Endothelial cell of umbilical vein (primary cell): Measurements from ENCODE around the gene TBC1D25. TPM values are rescaled to one million over a fixed set of nuclear protein-coding genes. Genes with fewer than 3 reads are reported as not detected.

ENCODE experiments used
- BruUV-seq: library from RNA; stranded (reverse); fragments of 400-500 nt; replicated peaks from 2 replicates; lab custom pipeline; 2021; lab: Mats Ljungman, UMichigan
- CTCF ChIA-PET: fragments of 300-600, 350-600 bp; sonication (Branson Sonifier 250); formaldehyde crosslinking; loops from one replicate; lab custom pipeline; 2021; ENCODE audit warnings: antibody characterized with exemption, inconsistent platforms; lab: Charles Lee
- POLR2A ChIA-PET: fragments of 300-600, 350-600 bp; sonication (Branson Sonifier 250); formaldehyde crosslinking; loops from one replicate; lab custom pipeline; 2021; ENCODE audit warnings: antibody characterized with exemption, inconsistent platforms; lab: Charles Lee
- DNase-seq: peaks from one replicate; pipeline ENCODE4 v3.0.0-alpha.2; 2011; ENCODE audit warnings: low read depth, low spot score
- FAIRE-seq: peaks from 2 replicates; lab custom pipeline; 2011; peaks lifted over from hg19 to GRCh38; lab: Jason Lieb, UNC
- H2AFZ ChIP-seq: 2 replicates; pipeline ENCODE4 v1.6.0; 2012; ENCODE audit warnings: low read depth, low read length, control low read depth, inconsistent platforms
- H3K27ac ChIP-seq: 2 replicates; pipeline ENCODE4 v1.5.1; 2011; ENCODE audit warnings: low read depth, mild to moderate bottlenecking, control low read depth, low read length, moderate library complexity; ENCODE audit not compliant: insufficient read depth
- H3K27me3 ChIP-seq, 2 experiments: 2 replicates each; pipeline versions ENCODE4 v1.6.0 to v1.6.1; 2011; ENCODE audit warnings: low read length in 2 of 2, mixed read lengths in 1 of 2; ENCODE audit not compliant: control insufficient read depth in 2 of 2, insufficient read depth in 2 of 2
- H3K36me3 ChIP-seq, 2 experiments: 2 replicates in 1 of 2; 3 replicates in 1 of 2; pipeline ENCODE4 v1.5.1; 2011; ENCODE audit warnings: low read length in 2 of 2, mild to moderate bottlenecking in 1 of 2, moderate library complexity in 1 of 2; ENCODE audit not compliant: control insufficient read depth in 2 of 2, insufficient read depth in 2 of 2; ENCODE audit errors: extremely low read depth in 1 of 2
- H3K4me1 ChIP-seq: 3 replicates; pipeline ENCODE4 v1.5.1; 2011; ENCODE audit warnings: mild to moderate bottlenecking, low read length; ENCODE audit not compliant: control insufficient read depth, insufficient read depth; ENCODE audit errors: extremely low read depth
- H3K4me2 ChIP-seq: 2 replicates; pipeline ENCODE4 v1.6.1; 2011; ENCODE audit warnings: low read length, control low read depth, mixed read lengths; ENCODE audit not compliant: insufficient read depth
- H3K4me3 ChIP-seq, 3 experiments: fragments of 200-600 bp in 1 of 3; sonication (generic), shearing (Covaris generic) in 1 of 3; replicated peaks in 1 of 3; 2 replicates each; pipeline ENCODE4 v1.5.1; 2011 to 2016; ENCODE audit warnings: control low read depth in 3 of 3, low read length in 3 of 3, mild to moderate bottlenecking in 2 of 3, inconsistent platforms in 1 of 3, low read depth in 1 of 3, moderate library complexity in 1 of 3; ENCODE audit not compliant: insufficient read depth in 1 of 3
- H3K79me2 ChIP-seq: 2 replicates; pipeline ENCODE4 v1.6.0; 2012; ENCODE audit warnings: low read length, inconsistent platforms; ENCODE audit not compliant: control insufficient read depth, insufficient read depth
- H3K9ac ChIP-seq: replicated peaks from 2 replicates; pipeline ENCODE3; 2011; ENCODE audit warnings: low read length, control low read depth; ENCODE audit not compliant: insufficient read depth; ENCODE audit errors: extremely low read depth
- H3K9me1 ChIP-seq: replicated peaks from 3 replicates; pipeline ENCODE4 v1.6.0; 2011; ENCODE audit warnings: mild to moderate bottlenecking, low read length; ENCODE audit not compliant: control insufficient read depth, insufficient read depth; ENCODE audit errors: extremely low read depth
- H3K9me3 ChIP-seq: replicated peaks from 2 replicates; pipeline ENCODE4 v1.5.1; 2012; ENCODE audit warnings: low read length, inconsistent platforms; ENCODE audit not compliant: control insufficient read depth, insufficient read depth
- H4K20me1 ChIP-seq: replicated peaks from 2 replicates; pipeline ENCODE3; 2011; ENCODE audit warnings: mild to moderate bottlenecking, low read length; ENCODE audit not compliant: control insufficient read depth, insufficient read depth; ENCODE audit errors: extremely low read depth
- EZH2 ChIP-seq: IDR thresholded peaks from 2 replicates; pipeline ENCODE4 v1.6.1; 2012; ENCODE audit warnings: borderline replicate concordance, low read depth, mild to moderate bottlenecking, moderate library complexity, low read length, inconsistent platforms; ENCODE audit not compliant: severe bottlenecking
- FOS ChIP-seq: IDR thresholded peaks from 2 replicates; pipeline ENCODE4 v1.6.1; 2011; ENCODE audit warnings: mild to moderate bottlenecking, low read length, moderate library complexity, borderline replicate concordance; ENCODE audit not compliant: insufficient read depth
- GATA2 ChIP-seq: IDR thresholded peaks from 2 replicates; pipeline ENCODE4 v1.7.0; 2011; ENCODE audit warnings: low read depth, mild to moderate bottlenecking, moderate library complexity, mixed read lengths, low read length; ENCODE audit not compliant: insufficient read length, insufficient read depth
- JUN ChIP-seq: IDR thresholded peaks from 2 replicates; pipeline ENCODE4 v1.6.1; 2011; ENCODE audit warnings: borderline replicate concordance, low read depth; ENCODE audit not compliant: insufficient read length, insufficient read depth
- MAX ChIP-seq: IDR thresholded peaks from 2 replicates; pipeline ENCODE4 v1.6.1; 2011; ENCODE audit not compliant: insufficient read depth, insufficient read length
- MYC ChIP-seq: IDR thresholded peaks from one replicate; pipeline ENCODE4 v1.6.1; 2011; ENCODE audit warnings: mild to moderate bottlenecking, low read depth, low read length
- POLR2A ChIP-seq: IDR thresholded peaks from 2 replicates; pipeline ENCODE4 v1.6.1; 2012; ENCODE audit warnings: low read depth, mild to moderate bottlenecking, control low read depth, low read length
- POLR2AphosphoS5 ChIP-seq: IDR thresholded peaks from 2 replicates; pipeline ENCODE4 v1.6.1; 2012; ENCODE audit warnings: low read depth, mild to moderate bottlenecking, control low read depth, low read length, moderate library complexity; ENCODE audit not compliant: insufficient read depth
- dilution Hi-C: fragments of 300-500 bp; cut with MboI; formaldehyde crosslinking; loops from one replicate; pipeline ENCODE4 v1.15.0; 2019; ENCODE audit warnings: low sequenced_read_pairs; ENCODE audit not compliant: extremely low pct_ligation_motif_present
- intact Hi-C: fragments of 100-400 bp; cut with micrococcal nuclease; formaldehyde crosslinking; loops from one replicate; pipeline ENCODE4 v1.10.0; 2022
- polyA plus RNA-seq, 4 experiments: library from polyadenylated mRNA; depleted of rRNA in 3 of 4; stranded (reverse) in 3 of 4; unstranded in 1 of 4; fragments of >200 nt; gene quantifications; 2 replicates each; pipeline versions ENCODE4 v1.2.1 to v1.2.3, GENCODE V29; 2011 to 2012; ENCODE audit warnings: missing spikeins in 1 of 4
- total RNA-seq: library from RNA; stranded (reverse); gene quantifications from 2 replicates; pipeline ENCODE4 v1.2.3, GENCODE V29; 2021
- TF ChIP-seq, protein P1 (sequence below), 2 donors: IDR thresholded peaks; 1 replicate in 1 of 2; 2 replicates in 1 of 2; pipeline ENCODE4 v1.5.1; 2011; ENCODE audit warnings: low read length in 2 of 2, mild to moderate bottlenecking in 2 of 2, moderate library complexity in 2 of 2, control low read depth in 1 of 2, inconsistent platforms in 1 of 2, low read depth in 1 of 2; ENCODE audit not compliant: insufficient read depth in 1 of 2; ENCODE audit errors: extremely low read depth in 1 of 2

TBC1D25 gene
- total and polyA plus RNA-seq, 2 donors (not counting 3 experiments of a cell fraction or from before 2014, with no cell fraction given) = 16.0 to 16.3 TPM

DNA sequence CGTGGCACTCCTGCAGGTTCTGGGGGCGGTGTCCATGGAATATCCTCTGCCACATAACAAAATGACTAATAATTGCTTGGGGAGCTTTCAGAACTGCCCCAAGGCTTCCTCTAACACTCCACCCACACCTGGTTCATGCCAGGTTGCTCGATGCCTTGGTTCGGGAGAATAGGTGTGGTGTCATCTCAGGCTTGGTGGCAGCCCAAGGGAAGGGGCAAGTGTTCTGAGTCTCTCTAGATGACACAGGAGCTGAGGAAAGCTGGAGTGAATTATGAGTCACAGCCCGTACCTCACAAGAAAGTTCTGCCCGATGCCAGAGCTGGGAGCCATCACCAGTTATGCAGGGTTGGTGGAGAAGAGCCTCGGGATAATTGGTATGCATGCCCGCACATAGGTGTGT lies 48.9 kb upstream of the TBC1D25 start:
- no peak for FAIRE-seq
- Histone ChIP-seq H3K79me2 (no peaks in the 10 kb centered on the region), H2AFZ (no peak overlapping the region), H3K9me1 (no peaks in the 10 kb centered on the region), H3K9me3 (no peaks in the 10 kb centered on the region), H3K4me1 (peaks cover 7% of the 10 kb centered on the region), H3K4me3 (no peak overlapping the region), H3K27me3 (no peaks in the 10 kb centered on the region), H3K36me3 (no peaks in the 10 kb centered on the region), H4K20me1 (no peaks in the 10 kb centered on the region), H3K27ac (no peak overlapping the region), H3K9ac (no peak overlapping the region), H3K4me2 (no peak overlapping the region)
- dilution Hi-C loops (no loop called here), intact Hi-C loops (no loop called here)
- no peak for DNase-seq
- no TSS peak for BruUV-seq
- CTCF ChIA-PET = no interaction called here
- POLR2A ChIA-PET = no interaction called here
- TF ChIP-seq GATA2 (no peak), MYC (no peak), EZH2 (no peak), POLR2A (no peak), JUN (no peak), MAX (no peak), FOS (no peak), POLR2AphosphoS5 (no peak)
- TF ChIP-seq, protein P1, sequence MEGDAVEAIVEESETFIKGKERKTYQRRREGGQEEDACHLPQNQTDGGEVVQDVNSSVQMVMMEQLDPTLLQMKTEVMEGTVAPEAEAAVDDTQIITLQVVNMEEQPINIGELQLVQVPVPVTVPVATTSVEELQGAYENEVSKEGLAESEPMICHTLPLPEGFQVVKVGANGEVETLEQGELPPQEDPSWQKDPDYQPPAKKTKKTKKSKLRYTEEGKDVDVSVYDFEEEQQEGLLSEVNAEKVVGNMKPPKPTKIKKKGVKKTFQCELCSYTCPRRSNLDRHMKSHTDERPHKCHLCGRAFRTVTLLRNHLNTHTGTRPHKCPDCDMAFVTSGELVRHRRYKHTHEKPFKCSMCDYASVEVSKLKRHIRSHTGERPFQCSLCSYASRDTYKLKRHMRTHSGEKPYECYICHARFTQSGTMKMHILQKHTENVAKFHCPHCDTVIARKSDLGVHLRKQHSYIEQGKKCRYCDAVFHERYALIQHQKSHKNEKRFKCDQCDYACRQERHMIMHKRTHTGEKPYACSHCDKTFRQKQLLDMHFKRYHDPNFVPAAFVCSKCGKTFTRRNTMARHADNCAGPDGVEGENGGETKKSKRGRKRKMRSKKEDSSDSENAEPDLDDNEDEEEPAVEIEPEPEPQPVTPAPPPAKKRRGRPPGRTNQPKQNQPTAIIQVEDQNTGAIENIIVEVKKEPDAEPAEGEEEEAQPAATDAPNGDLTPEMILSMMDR (IDR thresholded peaks at IDR 0.05; ENCODE audit: extremely low read depth in 1 of 2, insufficient read depth in 1 of 2, low read depth in 1 of 2, low read length in 2 of 2) = no peak
